GM19351 (cell line): ENCODE data around the gene UNC93B1.
"Not testable (repeated sequence)": the region's sequence is repeated elsewhere in the genome, so short reads cannot be mapped to it uniquely, and the experiment has no call there.

Experiments used
- ATAC-seq: cut with Tn5 transposase; IDR thresholded peaks from one replicate; pipeline ENCODE4 v1.9.1; 2021; ENCODE audit warnings: mild to moderate bottlenecking, moderate library complexity; ENCODE audit not compliant: unreplicated experiment

UNC93B1 gene

DNA sequence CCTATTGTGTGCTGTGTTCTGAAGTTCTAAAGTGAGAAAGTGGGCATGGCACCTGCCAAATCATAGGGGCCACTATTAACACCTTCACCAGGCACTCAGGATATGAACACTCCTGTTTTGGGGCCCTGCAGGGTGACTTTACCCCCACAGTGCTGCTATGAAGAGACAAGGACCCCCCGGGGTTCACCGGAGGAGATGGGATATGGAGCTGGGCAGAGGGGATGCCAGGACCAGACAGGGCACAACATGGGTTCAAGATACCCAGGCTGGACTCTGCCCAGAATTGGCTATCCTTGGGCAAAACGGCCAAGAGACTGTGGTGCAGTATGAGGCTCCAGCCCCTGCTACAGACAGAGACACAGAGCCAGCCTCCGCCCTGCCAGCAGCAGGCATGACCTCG lies 9.5 kb downstream of the UNC93B1 start:
- ATAC-seq: not testable (repeated sequence)

DNA sequence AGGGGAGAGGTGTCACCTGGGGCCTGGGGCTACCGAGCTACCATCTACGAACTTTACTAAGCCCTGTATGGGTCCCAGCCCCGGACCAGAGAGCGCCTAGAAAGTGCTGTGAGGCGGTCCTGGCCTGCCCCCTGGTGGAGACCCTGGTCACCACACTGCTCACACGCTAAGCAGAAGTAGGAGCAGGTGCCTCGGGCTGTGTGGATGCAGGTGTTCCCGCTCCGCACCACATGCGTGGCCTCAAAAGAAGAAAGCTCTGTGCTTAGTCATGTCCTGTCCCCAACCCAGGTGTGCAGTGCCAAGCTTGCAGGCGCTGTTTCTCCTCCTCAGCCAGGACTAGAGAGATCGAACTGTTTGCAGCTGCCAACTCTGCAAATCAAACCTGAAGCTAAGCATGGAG lies 10.1 kb downstream of the UNC93B1 start:
- ATAC-seq: not testable (repeated sequence)

DNA sequence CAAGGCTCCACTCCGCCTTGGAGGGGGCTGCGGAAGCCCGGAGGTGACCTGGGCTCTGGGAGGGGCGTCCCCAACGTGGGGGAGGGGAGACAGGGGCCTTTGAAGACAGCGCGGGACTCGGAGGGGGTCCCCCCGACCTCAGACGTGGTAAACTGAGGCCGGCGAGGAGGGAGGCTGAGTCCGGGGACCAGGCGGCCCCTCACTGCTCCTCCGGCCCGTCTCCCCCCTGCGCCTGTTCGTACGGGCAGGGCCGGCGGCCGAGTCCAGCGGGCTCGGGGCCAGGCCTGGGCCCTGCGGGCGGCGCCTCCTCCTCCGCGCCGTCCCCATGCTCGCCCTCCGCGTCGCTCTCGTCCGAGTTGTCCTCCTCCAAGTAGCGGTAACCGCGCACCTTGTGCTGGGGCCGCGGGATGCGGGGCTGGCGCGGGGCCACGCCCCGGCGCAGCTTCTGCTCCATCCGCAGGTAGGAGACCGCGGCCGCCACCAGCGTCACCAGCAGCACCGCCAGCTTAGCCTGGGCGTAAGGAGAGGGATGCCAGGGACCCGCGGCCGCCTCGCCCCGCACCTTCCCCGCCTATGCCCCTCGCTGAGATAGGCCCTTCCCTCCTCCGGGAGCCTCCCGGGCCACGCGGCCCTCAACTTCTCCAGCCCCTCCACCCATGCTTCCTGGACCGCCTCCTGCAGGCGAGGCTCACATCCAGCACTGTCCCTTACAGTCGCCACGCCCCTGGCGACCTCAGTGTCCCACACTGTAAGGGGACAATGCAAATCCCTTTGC lies 12.4 kb downstream of the UNC93B1 start:
- not testable (repeated sequence) for ATAC-seq

DNA sequence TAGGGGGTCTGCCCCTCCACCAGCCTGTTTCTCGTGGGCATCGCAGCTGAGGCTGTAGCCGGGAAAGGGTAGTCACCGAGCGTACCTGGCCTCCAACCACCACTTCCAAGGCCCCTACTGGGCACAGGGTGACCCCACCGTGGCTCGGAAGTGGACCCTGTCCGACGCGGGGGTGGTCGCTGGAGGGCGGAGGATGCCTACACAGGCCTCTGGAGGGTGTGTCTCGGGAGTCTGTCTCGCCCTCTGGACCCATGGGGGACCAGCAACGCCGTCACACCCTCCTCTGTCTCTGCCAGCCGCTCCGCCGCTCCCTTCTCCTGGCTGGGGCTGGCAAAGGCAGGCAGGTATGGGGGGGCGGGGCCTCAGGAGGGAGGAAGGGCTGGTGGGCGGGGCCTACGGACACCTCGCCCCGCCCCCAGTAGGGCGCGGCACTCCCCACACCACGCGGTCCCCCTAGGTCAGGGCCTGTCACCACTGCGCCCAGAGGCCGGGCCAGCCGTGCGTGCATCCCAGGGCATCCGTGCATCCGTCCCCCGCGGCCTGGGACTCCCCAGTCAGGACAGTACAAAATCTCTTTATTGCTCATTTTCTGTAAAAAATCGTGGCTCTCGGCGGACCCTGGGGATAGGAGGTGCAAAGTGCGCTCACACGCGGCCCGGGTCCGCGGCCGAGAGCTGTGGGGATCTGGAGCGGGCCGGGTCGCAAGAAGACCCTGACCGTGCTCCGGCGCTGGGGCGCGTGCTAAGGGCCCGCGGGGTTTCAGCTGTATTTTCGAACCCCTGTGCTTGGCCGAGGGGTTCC lies 13.2 kb downstream of the UNC93B1 start:
- not testable (repeated sequence) for ATAC-seq

DNA sequence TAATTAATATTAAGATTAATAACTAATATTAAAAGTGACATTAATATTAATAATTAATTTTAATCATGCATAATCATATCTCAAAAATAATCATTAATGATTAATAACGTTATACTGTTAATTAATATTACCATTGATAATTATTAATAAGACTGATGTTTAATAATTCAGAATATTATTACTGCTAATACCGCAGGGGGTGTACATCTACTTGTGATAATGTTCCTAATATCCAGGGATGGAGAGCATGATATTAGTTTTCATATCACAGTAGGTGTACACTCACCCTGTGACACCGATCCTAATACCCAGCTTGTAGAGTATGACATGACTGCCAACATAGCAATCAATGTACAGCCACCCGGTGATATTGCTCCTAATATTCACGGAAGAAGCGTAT lies 18.6 kb downstream of the UNC93B1 start:
- not testable (repeated sequence) for ATAC-seq

DNA sequence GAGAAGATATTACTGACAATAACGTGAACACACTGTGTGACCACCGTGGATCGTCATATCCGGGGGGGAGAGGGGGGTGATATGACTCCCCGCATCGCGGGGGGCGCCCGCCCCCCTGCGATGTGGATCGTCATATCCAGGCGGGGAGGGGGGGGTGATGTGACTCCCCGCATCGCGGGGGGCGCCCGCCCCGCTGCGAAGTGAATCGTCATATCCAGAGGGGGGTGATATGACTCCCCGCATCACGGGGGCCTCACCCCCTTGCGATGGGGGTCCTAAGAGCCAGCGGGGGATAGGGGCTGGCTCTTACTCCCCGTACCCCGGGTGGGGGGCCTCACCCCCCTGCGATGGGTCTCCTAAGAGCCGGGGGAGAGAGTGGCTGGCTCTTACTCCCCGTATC lies 19.9 kb downstream of the UNC93B1 start:
- ATAC-seq: no peak

DNA sequence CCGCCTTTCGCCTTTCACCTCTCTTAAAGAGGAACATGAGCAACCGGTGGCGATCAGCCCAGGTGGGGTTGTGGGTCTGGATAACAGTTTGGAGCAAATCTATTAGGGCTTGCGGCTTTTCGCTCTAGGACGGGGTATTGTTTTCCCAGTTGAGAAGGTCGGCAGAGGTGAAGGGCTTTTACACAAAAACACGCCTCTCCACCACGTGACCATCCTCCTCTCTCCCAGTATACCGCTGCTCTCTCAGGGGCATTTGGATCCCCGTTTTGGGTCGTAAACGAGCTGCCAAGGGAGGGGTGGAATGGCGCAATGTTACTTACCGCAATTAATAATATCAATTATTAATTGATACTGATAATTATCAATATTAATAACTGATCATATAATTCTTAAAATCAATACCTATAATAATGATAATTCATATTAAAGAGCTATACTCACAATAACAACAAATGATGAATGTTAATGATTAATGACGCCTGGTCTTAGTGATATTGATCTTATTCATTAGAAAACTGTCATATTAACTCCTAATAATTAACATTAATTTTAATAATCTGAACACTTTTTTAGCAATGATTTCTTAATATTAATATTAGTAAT lies 21.5 kb downstream of the UNC93B1 start:
- ATAC-seq: not testable (repeated sequence)

DNA sequence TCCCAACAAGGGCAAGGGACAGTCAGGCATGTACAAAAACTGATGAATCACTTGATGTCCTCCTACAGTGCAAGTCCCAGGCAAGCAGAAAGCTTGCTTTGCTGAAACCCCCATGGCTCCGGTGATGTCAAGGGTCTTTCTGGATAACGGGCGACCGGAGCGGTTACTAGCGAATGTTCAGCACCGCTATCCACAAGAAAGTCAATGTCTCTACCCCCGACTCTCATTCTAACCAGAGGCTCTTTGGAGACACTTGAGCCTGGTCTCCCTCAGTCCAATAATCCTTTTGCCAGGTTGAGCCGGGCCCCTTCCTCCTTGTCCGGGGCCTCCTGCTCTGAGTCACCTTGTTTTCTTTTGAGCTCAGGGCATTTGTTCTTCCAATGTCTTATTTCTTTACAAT lies 22.7 kb downstream of the UNC93B1 start:
- ATAC-seq: not testable (repeated sequence)

DNA sequence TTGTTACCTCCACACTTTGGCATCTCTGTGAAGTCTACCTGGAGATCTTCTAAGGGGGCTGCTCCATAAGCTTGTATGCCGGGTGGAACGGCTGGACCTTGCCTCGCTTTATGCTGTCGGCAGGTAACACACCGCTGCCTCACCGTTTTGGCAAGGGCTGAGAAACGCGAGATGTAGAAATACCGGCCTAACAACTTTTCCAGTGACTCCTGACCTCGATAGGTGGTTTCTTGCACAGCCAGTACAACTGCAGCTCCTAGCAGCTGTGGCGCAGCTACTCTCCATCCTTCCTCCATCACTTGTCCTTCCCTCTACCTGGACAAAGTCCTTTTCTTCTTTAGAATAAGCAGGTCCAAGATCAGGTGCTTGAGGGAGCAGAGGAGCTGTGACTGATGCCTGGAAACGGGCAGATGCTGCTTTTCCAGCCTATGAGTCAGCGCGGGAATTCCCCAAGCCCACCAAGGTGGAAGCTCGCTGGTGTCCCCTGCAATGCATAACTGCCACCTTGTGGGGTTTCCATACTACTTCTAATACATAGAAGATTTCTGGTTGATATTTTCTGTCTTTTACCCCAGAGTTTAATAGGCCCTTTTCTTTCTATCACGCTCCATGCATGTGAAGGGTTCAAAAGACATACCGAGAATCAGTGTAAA lies 25.0 kb downstream of the UNC93B1 start:
- not testable (repeated sequence) for ATAC-seq

DNA sequence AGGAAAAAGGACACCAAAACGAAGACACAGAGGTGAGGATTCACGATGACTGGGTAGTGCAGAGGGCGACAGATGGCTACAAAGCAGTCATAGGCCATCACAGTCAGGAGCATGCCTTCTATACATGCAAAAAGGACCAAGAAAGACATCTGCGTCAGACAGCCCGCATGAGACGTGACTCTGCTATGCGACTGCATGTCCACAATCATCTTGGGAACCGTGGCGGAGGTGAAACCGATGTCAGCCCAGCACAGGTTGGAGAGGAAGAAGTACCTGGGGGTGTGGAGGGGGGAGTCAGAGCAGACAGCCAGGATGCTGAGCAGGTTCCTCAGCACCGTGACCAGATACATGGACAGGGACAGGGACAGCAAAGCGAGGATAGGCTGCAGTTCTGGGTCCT lies 29.2 kb downstream of the UNC93B1 start:
- ATAC-seq: not testable (repeated sequence)

DNA sequence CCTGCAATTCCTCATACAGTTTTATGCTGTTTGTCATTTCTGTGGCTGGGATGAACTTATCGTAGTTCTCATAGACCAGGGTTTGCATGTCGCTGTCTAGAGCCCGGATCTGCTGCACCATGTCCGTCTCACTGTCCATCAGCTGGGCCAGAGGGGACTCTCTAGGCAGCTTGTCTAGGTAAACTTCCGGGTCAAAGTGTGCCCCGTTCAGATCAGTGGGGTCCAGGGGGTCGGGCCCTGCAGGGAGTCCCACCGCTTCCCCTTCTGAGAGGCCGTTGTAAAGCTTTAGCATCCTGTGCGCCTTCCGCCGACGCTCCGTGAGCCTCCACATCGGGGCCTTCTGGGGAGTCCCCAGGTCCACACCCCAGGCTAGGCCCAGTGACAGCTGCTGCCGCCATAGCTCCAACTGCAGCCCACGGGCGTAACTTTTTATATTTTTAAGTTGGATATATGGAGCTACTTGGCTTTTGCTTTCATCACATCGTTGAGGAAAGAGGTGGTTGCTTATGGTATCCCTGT lies 38.0 kb downstream of the UNC93B1 start:
- ATAC-seq: not testable (repeated sequence)

DNA sequence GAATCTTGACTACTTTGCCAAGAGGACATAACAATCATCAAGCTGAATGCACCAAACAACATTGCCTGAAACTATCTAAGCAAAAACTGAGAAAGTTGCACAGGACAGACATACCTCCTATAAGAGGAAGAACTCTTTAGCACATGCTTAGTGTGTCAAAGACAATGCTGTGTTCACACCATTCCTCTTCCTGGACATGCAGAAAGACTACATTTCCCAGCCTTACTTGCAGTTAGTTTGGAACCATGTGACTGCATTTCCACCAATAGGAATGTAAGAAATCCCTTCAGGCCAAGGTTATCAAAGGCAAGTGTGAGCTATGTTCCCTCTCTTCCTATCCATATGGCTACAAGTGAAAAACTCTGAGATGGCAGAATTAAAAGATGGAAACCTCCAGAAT lies 39.2 kb downstream of the UNC93B1 start:
- ATAC-seq: not testable (repeated sequence)

DNA sequence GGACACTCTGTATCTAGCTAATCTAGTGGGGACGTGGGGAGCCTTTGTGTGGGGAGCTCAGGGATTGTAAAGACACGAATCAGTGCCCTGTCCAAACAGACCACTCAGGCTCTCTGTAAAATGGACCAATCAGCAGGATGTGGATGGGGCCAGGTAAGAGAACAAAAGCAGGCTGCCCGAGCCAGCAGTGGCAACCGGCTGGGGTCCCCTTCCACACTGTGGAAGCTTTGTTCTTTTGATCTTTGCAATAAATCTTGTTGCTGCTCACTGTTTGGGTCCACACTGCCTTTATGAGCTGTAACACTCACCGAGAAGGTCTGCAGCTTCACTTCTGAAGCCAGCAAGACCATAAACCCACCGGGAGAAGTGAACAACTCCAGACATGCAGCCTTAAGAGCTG lies 40.0 kb downstream of the UNC93B1 start:
- ATAC-seq: not testable (repeated sequence)

DNA sequence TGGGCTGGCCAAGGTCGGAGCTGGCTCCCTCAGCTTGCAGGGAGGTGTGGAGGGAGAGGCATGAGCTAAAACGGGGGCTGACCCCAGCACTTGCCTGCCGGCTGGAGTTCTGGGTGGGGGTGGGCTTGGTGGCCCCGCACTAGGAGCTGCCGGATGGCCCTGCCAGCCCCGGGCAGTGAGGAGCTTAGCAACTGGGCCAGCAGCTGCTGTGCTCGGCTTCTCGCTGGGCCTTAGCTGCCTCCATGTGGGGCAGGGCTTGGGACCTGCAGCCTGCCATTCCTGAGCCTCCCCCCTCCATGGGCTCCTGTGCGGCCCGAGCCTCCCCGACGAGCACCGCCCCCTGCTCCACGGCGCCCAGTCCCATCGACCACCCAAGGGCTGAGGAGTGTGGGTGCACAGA lies 40.7 kb downstream of the UNC93B1 start:
- ATAC-seq: not testable (repeated sequence)

DNA sequence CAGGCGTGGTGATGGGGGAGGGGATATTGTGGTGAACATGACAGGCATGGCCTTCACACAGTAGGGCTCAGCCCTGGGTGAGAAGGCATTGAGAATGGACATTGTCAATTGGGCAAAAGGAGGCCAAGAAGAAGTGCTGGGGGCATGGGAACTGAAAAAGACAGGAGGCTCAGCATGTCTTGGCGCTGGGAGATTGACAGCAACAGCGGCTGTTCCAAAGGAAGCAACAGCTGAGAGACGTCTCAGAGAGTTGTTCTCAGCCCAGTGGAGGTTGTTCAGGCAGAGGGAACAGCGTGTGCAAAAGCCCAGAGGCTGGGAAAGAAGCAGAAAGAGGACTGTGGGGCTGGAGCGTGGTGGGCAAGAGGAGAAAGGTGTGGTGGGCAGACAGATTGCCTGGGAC lies 47.7 kb downstream of the UNC93B1 start:
- ATAC-seq: not testable (repeated sequence)

DNA sequence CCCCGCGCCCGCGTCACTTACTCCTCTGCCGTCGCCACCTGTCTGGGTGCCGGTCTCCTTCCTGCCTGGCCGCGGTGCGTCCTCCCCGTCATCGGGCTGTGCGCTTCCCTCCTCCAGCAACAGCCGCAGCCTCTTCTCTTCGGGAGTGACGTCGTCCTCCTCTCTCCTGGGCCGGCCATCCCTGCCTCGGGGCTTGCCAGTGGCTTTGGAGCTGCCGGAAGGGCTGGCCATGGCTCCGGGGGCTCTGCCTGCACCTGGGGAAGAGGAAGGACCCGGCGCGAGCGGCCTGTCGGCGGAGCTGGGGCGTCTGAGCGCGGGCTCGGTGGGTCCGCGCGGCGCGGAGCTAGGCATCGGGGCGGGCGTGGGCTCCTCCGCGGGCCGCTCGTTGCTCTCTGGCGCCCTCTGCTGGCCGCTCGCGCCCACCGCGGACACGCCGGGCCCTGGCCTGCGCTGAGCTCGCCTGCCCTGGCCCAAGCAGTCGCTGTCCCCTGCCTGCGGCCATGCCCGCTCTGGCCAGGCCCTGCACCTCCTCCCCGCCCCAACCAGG lies 48.4 kb downstream of the UNC93B1 start:
- ATAC-seq: not testable (repeated sequence)

DNA sequence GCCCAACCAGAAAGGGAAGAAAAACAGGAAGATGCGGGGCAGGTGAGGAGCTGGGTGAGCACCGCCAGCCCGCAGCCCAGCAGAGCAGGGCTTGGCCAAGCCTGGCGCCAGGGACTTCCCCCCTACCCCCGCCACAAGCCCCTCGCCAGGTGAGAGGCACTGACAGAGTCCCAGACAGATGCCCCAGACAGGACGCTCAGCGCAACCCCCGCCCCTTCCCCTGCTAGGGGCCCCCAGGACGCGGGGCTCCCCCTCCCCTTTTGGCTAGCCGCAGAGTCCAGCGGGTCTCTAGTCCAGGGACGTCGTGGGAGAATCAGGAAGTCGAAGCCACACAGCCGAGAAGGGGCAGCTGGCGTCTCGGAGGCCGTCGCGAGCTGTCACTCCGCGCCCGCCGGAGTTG lies 48.9 kb downstream of the UNC93B1 start:
- ATAC-seq: not testable (repeated sequence)

DNA sequence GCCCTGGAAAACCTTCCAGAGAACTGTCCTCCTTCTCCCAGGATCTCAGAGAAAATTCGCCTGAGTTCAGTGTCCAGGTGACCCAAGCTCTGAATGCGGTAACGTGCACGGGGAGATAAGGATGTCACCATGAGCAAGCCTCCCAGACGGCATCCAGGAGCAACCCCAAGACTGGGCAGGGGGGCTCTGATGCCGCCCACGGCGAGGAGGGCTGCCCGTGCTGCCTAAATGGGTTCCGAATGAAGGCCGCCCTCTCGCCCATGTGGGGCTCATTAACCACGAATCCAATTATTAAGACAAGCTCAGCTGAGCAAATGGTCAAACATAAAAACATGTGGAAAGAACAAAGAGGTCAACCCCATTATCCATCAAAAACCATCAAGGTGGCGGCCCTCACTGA lies 49.6 kb downstream of the UNC93B1 start:
- not testable (repeated sequence) for ATAC-seq

DNA sequence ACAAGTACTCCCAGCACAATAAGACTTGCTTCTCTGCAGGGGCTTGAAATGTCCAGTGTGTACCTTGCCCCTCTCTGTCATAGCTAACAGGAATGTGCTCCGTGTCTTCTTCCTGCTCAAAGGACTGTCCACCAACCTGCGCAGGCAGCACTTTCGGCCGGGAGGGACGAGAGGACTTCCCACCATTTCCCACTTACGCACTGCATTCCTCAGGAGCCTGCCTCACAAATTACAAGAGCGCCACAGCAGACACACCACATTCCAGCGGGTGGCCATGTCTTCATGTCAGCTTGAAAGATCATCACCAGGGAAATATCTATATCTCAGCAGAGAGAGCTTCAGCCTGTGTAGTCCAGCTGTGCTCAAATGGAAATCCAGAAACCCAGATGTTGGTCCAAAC lies 53.2 kb downstream of the UNC93B1 start:
- not testable (repeated sequence) for ATAC-seq

DNA sequence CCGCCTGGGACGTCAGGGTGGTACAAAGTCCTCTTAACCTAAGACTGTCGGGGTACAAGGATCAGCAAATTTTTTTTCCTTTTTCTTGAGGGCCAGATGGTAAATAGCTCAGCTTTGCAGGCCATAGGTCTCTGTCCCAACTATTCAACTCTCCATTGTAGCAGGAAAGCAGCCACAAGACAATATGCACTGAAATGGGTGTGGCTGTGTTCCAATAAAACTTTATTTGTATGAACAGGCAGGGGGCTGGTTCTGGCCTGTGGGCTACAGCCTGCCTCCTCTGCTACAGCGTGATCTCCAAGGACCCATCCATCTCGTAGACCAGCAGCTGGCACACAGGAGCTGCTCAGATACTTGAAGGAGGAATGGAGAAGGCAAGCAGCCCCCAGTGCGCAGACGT lies 56.1 kb downstream of the UNC93B1 start:
- ATAC-seq: not testable (repeated sequence)

DNA sequence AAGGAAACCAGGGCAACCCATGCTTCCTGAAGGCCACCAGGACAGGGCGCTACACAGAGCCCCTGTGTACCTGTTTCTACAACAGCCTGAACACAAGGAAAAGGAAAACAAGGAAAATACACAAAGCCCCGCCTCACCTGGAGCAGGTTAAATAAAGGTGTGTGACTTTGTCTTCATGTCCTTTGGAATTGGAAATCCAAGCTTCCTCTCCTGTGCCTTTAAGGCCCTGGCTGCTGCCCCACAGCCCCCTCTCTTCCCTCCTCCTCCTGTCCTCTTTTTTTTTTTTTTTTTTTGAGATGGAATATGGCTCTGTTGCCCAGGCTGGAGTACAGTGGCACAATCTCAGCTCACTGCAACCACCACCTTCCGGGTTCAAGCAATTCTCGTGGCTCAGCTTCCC lies 57.5 kb downstream of the UNC93B1 start:
- ATAC-seq: not testable (repeated sequence)
